ENCODE data around the gene C17orf50. TPM values are rescaled to one million over a fixed set of nuclear protein-coding genes. Genes with fewer than 3 reads are reported as not detected.

Gene C17orf50
- total and polyA plus RNA-seq, 2 of the 13 experiments (the other 11 are each of a cell fraction or from before 2014, with no cell fraction given) = not detected

DNA sequence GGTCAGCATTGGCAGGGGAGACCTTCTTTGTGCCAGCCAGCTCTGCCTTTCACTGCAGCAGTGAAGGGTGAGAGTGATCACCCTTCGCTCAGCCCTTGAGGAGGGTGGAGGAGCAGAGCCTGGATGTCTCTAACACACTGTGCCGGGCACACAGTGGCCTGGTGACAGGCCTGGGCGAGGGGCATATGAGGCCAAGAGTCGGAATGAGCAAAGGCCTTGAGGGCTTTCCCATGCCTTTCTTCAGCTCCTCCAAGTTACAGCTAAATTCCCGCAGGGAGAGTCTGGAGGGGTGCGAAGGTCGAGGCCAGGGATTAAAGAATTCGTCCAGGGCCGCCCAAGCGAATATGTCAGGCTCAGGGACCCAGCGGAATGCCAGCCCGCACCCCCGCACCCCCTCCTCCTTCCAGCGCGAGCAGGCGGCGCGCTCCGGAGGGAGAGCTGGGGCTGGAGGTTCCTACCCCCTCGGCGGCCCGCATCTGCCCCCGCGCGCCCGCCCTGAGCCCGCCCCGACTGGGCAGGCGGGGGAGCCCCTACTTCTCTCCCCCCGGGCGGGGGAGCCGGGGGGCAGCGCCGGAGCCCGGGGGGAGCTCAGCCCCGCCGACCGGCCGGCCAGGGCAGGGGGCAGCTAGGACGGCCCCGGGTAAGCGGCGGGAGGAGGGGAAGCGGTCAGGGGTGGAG lies 29.3 kb upstream of the C17orf50 start, which contains the start of gene RASL10B (continued):
- TF ChIP-seq, protein P1, sequence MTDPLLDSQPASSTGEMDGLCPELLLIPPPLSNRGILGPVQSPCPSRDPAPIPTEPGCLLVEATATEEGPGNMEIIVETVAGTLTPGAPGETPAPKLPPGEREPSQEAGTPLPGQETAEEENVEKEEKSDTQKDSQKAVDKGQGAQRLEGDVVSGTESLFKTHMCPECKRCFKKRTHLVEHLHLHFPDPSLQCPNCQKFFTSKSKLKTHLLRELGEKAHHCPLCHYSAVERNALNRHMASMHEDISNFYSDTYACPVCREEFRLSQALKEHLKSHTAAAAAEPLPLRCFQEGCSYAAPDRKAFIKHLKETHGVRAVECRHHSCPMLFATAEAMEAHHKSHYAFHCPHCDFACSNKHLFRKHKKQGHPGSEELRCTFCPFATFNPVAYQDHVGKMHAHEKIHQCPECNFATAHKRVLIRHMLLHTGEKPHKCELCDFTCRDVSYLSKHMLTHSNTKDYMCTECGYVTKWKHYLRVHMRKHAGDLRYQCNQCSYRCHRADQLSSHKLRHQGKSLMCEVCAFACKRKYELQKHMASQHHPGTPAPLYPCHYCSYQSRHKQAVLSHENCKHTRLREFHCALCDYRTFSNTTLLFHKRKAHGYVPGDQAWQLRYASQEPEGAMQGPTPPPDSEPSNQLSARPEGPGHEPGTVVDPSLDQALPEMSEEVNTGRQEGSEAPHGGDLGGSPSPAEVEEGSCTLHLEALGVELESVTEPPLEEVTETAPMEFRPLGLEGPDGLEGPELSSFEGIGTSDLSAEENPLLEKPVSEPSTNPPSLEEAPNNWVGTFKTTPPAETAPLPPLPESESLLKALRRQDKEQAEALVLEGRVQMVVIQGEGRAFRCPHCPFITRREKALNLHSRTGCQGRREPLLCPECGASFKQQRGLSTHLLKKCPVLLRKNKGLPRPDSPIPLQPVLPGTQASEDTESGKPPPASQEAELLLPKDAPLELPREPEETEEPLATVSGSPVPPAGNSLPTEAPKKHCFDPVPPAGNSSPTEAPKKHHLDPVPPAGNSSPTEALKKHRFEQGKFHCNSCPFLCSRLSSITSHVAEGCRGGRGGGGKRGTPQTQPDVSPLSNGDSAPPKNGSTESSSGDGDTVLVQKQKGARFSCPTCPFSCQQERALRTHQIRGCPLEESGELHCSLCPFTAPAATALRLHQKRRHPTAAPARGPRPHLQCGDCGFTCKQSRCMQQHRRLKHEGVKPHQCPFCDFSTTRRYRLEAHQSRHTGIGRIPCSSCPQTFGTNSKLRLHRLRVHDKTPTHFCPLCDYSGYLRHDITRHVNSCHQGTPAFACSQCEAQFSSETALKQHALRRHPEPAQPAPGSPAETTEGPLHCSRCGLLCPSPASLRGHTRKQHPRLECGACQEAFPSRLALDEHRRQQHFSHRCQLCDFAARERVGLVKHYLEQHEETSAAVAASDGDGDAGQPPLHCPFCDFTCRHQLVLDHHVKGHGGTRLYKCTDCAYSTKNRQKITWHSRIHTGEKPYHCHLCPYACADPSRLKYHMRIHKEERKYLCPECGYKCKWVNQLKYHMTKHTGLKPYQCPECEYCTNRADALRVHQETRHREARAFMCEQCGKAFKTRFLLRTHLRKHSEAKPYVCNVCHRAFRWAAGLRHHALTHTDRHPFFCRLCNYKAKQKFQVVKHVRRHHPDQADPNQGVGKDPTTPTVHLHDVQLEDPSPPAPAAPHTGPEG (CRISPR knock-in tag; IDR thresholded peaks at IDR 0.05) = no peak
- TF ChIP-seq POLR2G (IDR thresholded peaks at IDR 0.05; ENCODE audit: low read depth, low read length) (peak; percentile 54), KLF16 (CRISPR knock-in tag; IDR thresholded peaks at IDR 0.05) (0 out of 4 replicates have a peak, but pooled peaks of 1 of the 2 experiments have one; percentile 27), ETV6 (CRISPR knock-in tag; conservative IDR thresholded peaks at IDR 0.05) (no peak), ZNF354B (CRISPR knock-in tag; IDR thresholded peaks at IDR 0.05) (no peak), SMARCE1 (IDR thresholded peaks at IDR 0.05; ENCODE audit: borderline replicate concordance) (no peak), FOXA3 (CRISPR knock-in tag; IDR thresholded peaks at IDR 0.05) (no peak), NFKBIZ (CRISPR knock-in tag; IDR thresholded peaks at IDR 0.05) (0 out of 2 replicates have a peak, but pooled peaks have one; percentile 55), HMGA1 (CRISPR knock-in tag; conservative IDR thresholded peaks at IDR 0.05) (no peak), ZBTB20 (CRISPR knock-in tag; IDR thresholded peaks at IDR 0.05; ENCODE audit: borderline replicate concordance, low read depth) (no peak), KDM2A (CRISPR knock-in tag; IDR thresholded peaks at IDR 0.05; ENCODE audit: borderline replicate concordance, low read depth) (peak; percentile 69; the same call in 1 of the 2 replicates), ZNF451 (CRISPR knock-in tag; IDR thresholded peaks at IDR 0.05) (0 out of 2 replicates have a peak, but pooled peaks have one; percentile 20), U2AF1 (optimal IDR thresholded peaks at IDR 0.05; ENCODE audit: low read depth, low read length) (no peak), ZNF780A (CRISPR knock-in tag; IDR thresholded peaks at IDR 0.05) (no peak), ZBTB8A (CRISPR knock-in tag; IDR thresholded peaks at IDR 0.05; ENCODE audit: borderline replicate concordance, low read depth) (no peak), PTBP1 (IDR thresholded peaks at IDR 0.05; ENCODE audit: low read depth, low read length, poor library complexity, severe bottlenecking) (no peak), ETV5 (CRISPR knock-in tag; IDR thresholded peaks at IDR 0.05; ENCODE audit: borderline replicate concordance) (no peak), MYC (CRISPR knock-in tag; IDR thresholded peaks at IDR 0.05; ENCODE audit: borderline replicate concordance) (no peak; the same call in 1 of the 2 replicates), ELF1 (CRISPR knock-in tag; IDR thresholded peaks at IDR 0.05) (no peak)
- TF ChIP-seq, protein P2, sequence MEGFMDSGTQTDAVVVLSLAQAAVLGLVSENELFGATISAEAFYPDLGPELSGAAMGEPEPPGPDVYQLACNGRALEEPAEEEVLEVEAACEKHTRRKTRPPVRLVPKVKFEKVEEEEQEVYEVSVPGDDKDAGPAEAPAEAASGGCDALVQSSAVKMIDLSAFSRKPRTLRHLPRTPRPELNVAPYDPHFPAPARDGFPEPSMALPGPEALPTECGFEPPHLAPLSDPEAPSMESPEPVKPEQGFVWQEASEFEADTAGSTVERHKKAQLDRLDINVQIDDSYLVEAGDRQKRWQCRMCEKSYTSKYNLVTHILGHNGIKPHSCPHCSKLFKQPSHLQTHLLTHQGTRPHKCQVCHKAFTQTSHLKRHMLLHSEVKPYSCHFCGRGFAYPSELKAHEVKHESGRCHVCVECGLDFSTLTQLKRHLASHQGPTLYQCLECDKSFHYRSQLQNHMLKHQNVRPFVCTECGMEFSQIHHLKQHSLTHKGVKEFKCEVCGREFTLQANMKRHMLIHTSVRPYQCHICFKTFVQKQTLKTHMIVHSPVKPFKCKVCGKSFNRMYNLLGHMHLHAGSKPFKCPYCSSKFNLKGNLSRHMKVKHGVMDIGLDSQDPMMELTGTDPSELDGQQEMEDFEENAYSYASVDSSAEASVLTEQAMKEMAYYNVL (CRISPR knock-in tag; IDR thresholded peaks at IDR 0.05; ENCODE audit: borderline replicate concordance) = no peak
- TF ChIP-seq, protein P3, sequence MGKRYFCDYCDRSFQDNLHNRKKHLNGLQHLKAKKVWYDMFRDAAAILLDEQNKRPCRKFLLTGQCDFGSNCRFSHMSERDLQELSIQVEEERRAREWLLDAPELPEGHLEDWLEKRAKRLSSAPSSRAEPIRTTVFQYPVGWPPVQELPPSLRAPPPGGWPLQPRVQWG (CRISPR knock-in tag; IDR thresholded peaks at IDR 0.05; ENCODE audit: borderline replicate concordance, low read depth) = no peak
